Stimulated activated CD8-positive, alpha-beta memory T cell treated with anti-CD3 and anti-CD28 coated beads, Interleukin-7, amount 100 ng/mL, for 48 hours (primary cell): Measurements from ENCODE around the gene FRMPD4.

Experiments
- DNase-seq, 2 donors: peaks; one replicate each; pipeline ENCODE4 v3.0.0-alpha.2; 2020; ENCODE audit warnings: low read depth in 1 of 2; ENCODE audit errors: extremely low read depth in 1 of 2

The FRMPD4 gene

GRCh38 chrX:12711435-12712040 lies 573.3 kb downstream of the FRMPD4 start:
- DNase-seq = no peak

GRCh38 chrX:12716574-12716973 lies 578.3 kb downstream of the FRMPD4 start:
- no peak for DNase-seq

- no peak for DNase-seq
These were observed 581.6 kb downstream of the FRMPD4 start for GRCh38 chrX:12719837-12720236.

- DNase-seq = no peak
These were observed 582.8 kb downstream of the FRMPD4 start for GRCh38 chrX:12721042-12721441.

- DNase-seq = no peak
These were observed 584.0 kb downstream of the FRMPD4 start for GRCh38 chrX:12722314-12722713.

- no peak for DNase-seq
These were observed 603.1 kb downstream of the FRMPD4 start for GRCh38 chrX:12741416-12741815.

GRCh38 chrX:12747433-12747832 lies 609.2 kb downstream of the FRMPD4 start:
- DNase-seq = no peak

- DNase-seq = no peak
These were observed 613.6 kb downstream of the FRMPD4 start for GRCh38 chrX:12751887-12752286.

GRCh38 chrX:12753366-12753765 lies 615.1 kb downstream of the FRMPD4 start:
- DNase-seq = no peak

GRCh38 chrX:12758291-12758690 lies 620.0 kb downstream of the FRMPD4 start:
- DNase-seq = no peak

GRCh38 chrX:12767856-12768255 lies 629.6 kb downstream of the FRMPD4 start:
- no peak for DNase-seq

GRCh38 chrX:12768491-12768890 lies 630.2 kb downstream of the FRMPD4 start:
- DNase-seq = no peak

GRCh38 chrX:12770440-12770839 lies 632.2 kb downstream of the FRMPD4 start:
- no peak for DNase-seq

GRCh38 chrX:12771445-12772069 lies 633.3 kb downstream of the FRMPD4 start:
- DNase-seq = peak; percentile 41 to 42
